ENCODE data around the gene GLP1R.

GLP1R gene

DNA sequence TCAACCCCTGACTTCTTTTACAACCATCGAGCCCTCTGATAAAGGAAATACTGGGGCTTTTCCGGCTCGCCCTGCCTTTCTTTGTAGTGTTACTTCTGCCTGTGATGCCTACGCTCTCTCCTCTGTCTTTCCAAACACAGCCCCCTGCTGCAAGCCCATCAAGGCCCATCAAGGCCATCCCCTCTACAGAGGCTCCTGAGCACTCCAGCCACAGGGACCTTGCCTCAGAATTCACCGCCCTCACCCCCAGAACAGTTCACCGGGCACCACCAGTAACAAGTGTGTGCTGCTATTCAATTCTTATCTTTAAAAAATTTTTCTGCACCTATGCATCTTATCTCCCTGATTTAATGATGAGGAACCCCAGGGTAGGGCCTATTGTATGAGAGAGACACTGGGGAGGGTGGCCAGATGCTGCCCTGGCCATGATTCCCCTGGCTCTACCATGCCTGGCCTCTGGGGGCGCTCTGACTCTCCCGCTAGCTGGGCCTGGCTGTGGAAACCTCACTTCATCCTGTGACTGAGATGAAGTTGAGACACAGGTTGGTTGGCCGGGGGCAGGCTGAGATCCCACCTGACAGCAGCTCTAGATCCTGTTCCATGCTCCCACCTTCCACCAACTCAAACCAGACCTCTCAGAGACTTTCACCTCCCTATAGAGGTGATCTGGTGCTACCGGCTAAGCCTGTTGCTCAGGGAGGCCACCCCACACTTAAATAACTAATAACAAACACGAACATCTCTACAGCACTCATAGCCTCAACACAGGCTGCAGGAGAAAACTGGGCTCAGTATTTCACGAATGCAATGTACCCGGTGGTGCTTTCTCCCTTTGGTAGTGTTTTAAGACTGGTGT is 19.2 kb upstream of the GLP1R start:
- TF ChIP-seq GATA2 (IDR thresholded peaks at IDR 0.05; ENCODE audit: low read depth, low read length) (no peak), GATA3 (IDR thresholded peaks at IDR 0.05; ENCODE audit: low read depth, low read length) (no peak)

DNA sequence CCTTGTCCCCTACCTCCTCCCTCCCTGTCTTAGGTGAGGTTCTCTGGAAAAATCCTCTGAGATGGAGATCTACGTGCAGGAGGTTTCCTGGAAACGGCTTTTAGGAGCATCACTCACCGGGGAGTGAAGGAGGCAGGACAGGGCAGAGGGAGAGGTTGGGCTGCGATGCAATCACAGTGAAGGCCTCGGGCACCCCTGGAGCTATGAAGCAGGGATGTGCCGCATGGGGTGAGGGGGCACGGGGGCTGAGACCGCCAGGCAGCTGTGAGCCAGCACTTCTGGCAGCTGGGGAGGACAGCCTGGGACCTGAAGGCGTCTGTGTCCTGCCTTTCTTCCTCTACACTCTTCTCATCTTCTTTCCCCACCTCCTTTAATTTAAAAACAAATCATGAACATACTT is 12.9 kb upstream of the GLP1R start:
- no peak for TF ChIP-seq GATA3 (IDR thresholded peaks at IDR 0.05; ENCODE audit: low read depth, low read length)
- no peak for TF ChIP-seq GATA2 (IDR thresholded peaks at IDR 0.05; ENCODE audit: low read depth, low read length)

GRCh38 chr6:39037082-39037508 is 11.5 kb upstream of the GLP1R start:
- no peak for TF ChIP-seq GATA2 (IDR thresholded peaks at IDR 0.05; ENCODE audit: low read depth, low read length)

DNA sequence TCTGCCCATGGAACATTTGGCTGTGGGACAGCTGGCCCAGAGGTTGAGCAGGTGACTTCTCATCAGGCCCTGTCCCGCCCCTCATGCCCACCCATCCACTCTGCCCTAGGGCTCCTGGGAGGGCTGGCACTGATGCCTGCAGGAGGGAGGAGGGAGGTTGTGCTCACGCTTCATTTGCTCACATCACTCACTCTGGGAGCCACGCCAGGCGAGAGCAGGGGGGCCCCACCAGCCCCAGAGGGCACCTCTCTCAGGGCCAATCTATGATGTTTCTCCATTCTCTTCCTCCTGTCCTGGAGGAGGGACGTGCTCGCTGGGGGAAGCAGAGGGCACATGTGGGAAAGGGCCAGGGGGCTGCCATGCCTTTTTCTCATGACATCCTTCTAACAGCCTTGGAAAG is 10.9 kb upstream of the GLP1R start:
- TF ChIP-seq GATA2 (IDR thresholded peaks at IDR 0.05; ENCODE audit: low read depth, low read length) (no peak), GATA3 (IDR thresholded peaks at IDR 0.05; ENCODE audit: low read depth, low read length) (no peak)

- no peak for TF ChIP-seq GATA3 (IDR thresholded peaks at IDR 0.05; ENCODE audit: low read depth, low read length)
- TF ChIP-seq GATA2 (IDR thresholded peaks at IDR 0.05; ENCODE audit: low read depth, low read length) = no peak
These were observed 8.4 kb upstream of the GLP1R start for GRCh38 chr6:39040080-39040673.

GRCh38 chr6:39041072-39041471 is 7.5 kb upstream of the GLP1R start:
- TF ChIP-seq GATA3 (IDR thresholded peaks at IDR 0.05; ENCODE audit: low read depth, low read length) = no peak
- TF ChIP-seq GATA2 (IDR thresholded peaks at IDR 0.05; ENCODE audit: low read depth, low read length) = no peak

- TF ChIP-seq GATA3 (IDR thresholded peaks at IDR 0.05; ENCODE audit: low read depth, low read length) (no peak), GATA2 (IDR thresholded peaks at IDR 0.05; ENCODE audit: low read depth, low read length) (no peak)
These were observed 4.8 kb upstream of the GLP1R start for GRCh38 chr6:39043776-39044175.

GRCh38 chr6:39044181-39044580 is 4.4 kb upstream of the GLP1R start:
- no peak for TF ChIP-seq GATA2 (IDR thresholded peaks at IDR 0.05; ENCODE audit: low read depth, low read length)
- no peak for TF ChIP-seq GATA3 (IDR thresholded peaks at IDR 0.05; ENCODE audit: low read depth, low read length)

GRCh38 chr6:39047434-39048327 is 900 bp upstream of the GLP1R start:
- no peak for TF ChIP-seq GATA2 (IDR thresholded peaks at IDR 0.05; ENCODE audit: low read depth, low read length)
- no peak for TF ChIP-seq GATA3 (IDR thresholded peaks at IDR 0.05; ENCODE audit: low read depth, low read length)

DNA sequence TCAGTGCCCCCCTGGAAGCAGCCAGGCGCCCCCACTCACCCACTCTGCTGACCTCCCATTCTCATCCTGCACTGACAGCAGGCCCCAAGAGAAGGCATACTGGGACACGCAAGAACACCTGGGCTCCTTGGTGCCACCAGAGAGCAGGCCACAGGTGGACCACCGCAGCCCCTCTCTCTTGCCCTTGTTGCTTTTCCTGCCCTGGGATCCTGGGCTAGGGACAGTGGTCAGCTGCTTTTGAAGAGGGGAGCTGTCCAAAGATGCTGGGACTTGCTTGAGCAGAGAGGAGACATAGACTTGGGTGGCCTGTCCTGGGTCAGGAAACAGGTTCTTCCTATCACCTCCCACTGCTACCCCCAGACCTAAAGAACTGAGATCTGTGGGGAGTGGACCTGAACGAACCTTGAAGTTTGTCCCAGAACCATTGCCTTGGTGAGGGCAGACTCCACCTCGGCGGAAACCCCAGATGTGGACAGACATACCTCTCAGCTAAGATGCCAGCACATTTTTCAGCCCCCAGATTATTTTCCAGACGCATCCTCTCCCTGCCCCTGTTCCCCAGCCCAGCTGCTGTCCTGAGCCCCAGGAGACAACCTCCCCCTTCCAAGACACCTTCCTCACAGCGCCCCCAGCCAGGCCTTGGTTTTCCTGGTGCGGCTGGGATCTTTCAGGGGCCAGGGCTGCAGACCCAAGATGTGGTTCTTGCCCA is 1.1 kb downstream of the GLP1R start:
- TF ChIP-seq GATA3 (IDR thresholded peaks at IDR 0.05; ENCODE audit: low read depth, low read length) = no peak
- TF ChIP-seq GATA2 (IDR thresholded peaks at IDR 0.05; ENCODE audit: low read depth, low read length) = no peak

DNA sequence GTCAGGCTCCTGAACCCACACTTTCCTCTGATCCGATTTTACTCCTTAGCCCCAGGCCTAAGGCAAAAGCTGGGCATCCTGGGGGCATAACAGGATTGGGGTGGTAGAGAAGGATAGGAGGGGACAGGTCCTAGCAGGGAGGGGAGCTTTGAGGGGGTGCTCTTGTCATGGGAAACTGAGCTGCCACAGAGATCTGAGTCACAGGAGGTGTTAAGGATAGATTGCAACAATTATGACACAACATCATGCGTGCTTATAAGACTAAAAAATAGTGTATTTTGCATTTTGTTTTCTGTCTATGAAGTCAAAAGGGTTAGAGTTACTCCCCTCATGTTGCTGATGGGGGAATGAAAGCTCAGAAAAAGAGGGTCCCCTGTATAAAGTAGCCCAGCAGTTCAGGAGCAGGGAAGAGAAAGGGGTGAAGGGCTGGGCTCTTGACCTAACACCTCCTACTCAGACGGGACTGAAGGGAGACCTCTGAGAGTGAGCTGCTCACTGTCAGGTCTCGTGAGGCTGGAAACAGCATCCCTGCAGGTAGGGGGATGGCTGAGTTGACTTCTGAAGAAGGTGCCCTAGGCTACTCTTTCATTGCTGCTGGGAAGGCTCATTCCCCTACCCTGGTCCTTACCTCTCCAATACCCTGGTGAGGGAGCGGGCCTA is 2.0 kb downstream of the GLP1R start:
- TF ChIP-seq GATA2 (IDR thresholded peaks at IDR 0.05; ENCODE audit: low read depth, low read length) (no peak), GATA3 (IDR thresholded peaks at IDR 0.05; ENCODE audit: low read depth, low read length) (no peak)

GRCh38 chr6:39051399-39052122 is 3.0 kb downstream of the GLP1R start:
- TF ChIP-seq GATA3 (IDR thresholded peaks at IDR 0.05; ENCODE audit: low read depth, low read length) = no peak
- no peak for TF ChIP-seq GATA2 (IDR thresholded peaks at IDR 0.05; ENCODE audit: low read depth, low read length)

Measured in SH-SY5Y (cell line).